BLaER1 (cell line): Measurements from ENCODE around the gene CLEC17A.

Experiments
- H3K27ac ChIP-seq: shearing (Covaris generic); formaldehyde crosslinking; 2 replicates; pipeline ENCODE4 v1.8.1; 2022
- H3K27me3 ChIP-seq: shearing (Covaris generic); formaldehyde crosslinking; 2 replicates; pipeline ENCODE4 v1.8.1; 2022
- H3K36me3 ChIP-seq: shearing (Covaris generic); formaldehyde crosslinking; 2 replicates; pipeline ENCODE4 v1.8.1; 2022
- H3K4me1 ChIP-seq: shearing (Covaris generic); formaldehyde crosslinking; 2 replicates; pipeline ENCODE4 v1.8.1; 2022
- H3K4me2 ChIP-seq: shearing (Covaris generic); formaldehyde crosslinking; 2 replicates; pipeline ENCODE4 v1.8.1; 2022
- H3K4me3 ChIP-seq: shearing (Covaris generic); formaldehyde crosslinking; 2 replicates; pipeline ENCODE4 v1.8.1; 2022
- H3K9ac ChIP-seq: shearing (Covaris generic); formaldehyde crosslinking; 2 replicates; pipeline ENCODE4 v1.8.1; 2022
- H3K9me3 ChIP-seq: shearing (Covaris generic); formaldehyde crosslinking; 2 replicates; pipeline ENCODE4 v1.8.1; 2022
- H4K20me1 ChIP-seq: shearing (Covaris generic); formaldehyde crosslinking; 2 replicates; pipeline ENCODE4 v1.8.1; 2022
- Cebpa-rat ChIP-seq: shearing (Covaris generic); IDR thresholded peaks from 2 replicates; pipeline ENCODE4 v1.8.1; 2022

The CLEC17A gene

DNA sequence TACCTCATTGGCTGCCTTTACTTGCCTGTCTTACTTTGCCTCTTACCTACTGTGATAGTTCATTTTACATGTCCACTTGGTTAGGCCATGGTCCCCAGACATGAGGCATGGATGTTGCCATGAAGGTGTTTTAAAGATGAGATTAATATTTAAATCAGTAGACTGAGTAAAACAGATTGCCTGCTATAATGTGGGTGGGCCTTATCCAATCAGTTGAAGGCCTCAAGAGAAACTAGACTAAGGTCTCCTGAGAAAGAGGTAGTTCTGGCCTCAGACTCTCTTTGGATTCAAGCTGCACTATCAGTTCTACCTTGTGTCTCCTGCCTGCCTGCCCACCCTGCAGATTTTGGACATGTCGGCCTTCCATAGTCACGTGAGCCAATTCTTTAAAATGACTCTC lies 65.6 kb downstream of the CLEC17A start:
- peaks cover 19% of the 10 kb centered on the region for H3K9me3 ChIP-seq
- H3K36me3 ChIP-seq: no peaks in the 10 kb centered on the region
- H4K20me1 ChIP-seq: no peaks in the 10 kb centered on the region
- no peak overlapping the region for H3K4me2 ChIP-seq
- H3K27me3 ChIP-seq: no peaks in the 10 kb centered on the region
- H3K27ac ChIP-seq: no peak overlapping the region
- no peak overlapping the region for H3K9ac ChIP-seq
- no peak for TF ChIP-seq Cebpa-rat
- H3K4me1 ChIP-seq: no peaks in the 10 kb centered on the region; the same call in 1 of the 2 replicates
- H3K4me3 ChIP-seq: no peak overlapping the region

DNA sequence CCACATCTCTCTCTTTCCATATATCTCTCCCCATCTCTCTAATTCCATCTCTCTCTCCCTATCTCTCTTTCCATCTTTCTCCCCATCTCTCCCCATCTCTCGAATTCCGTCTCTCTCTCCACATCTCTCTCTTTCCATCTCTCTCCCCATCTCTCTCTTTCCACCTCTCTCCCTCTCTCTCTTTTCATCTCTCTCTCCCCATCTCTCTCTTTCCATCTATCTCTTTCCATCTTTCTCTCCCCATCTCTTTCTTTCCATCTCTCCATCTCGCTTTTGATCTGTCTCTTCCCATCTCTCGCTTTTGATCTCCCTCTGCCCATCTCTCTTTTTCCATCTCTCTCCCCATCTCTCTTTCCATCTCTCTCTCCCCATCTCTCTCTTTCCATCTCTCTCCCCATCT lies 66.1 kb downstream of the CLEC17A start:
- no peak for TF ChIP-seq Cebpa-rat
- Histone ChIP-seq H3K9ac (no peak overlapping the region), H3K4me1 (no peaks in the 10 kb centered on the region; the same call in 1 of the 2 replicates), H3K9me3 (peaks cover 14% of the 10 kb centered on the region), H3K27ac (no peak overlapping the region), H3K4me3 (no peak overlapping the region), H4K20me1 (no peaks in the 10 kb centered on the region), H3K36me3 (no peaks in the 10 kb centered on the region), H3K27me3 (no peaks in the 10 kb centered on the region), H3K4me2 (no peak overlapping the region)

DNA sequence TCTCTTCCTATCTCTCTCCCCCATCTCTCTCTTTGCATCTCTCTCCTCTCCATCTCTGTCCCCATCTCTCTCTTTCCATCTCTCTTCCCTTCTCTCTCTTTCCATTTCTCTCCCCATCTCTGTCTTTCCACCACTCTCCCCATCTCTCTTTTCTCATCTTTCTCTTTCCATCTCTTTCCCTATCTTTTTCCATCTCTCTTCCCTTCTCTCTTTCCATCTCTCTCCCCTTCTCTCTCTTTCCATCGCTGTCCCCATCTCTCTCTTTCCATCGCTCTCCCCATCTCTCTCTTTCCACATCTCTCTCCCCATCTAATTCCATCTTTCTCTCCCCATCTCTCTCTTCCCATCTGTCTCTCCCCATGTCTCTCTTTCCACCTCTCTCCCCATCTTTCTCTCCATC lies 67.3 kb downstream of the CLEC17A start:
- no peak overlapping the region for H3K27ac ChIP-seq
- no peaks in the 10 kb centered on the region for H3K27me3 ChIP-seq
- no peak overlapping the region for H3K4me3 ChIP-seq
- no peak for TF ChIP-seq Cebpa-rat
- H3K9ac ChIP-seq: no peak overlapping the region
- 0 out of 2 replicates have a peak, but pooled peaks cover 9% of the 10 kb centered on the region for H3K9me3 ChIP-seq
- H4K20me1 ChIP-seq: no peaks in the 10 kb centered on the region
- H3K36me3 ChIP-seq: no peaks in the 10 kb centered on the region
- H3K4me2 ChIP-seq: no peak overlapping the region
- no peaks in the 10 kb centered on the region; the same call in 1 of the 2 replicates for H3K4me1 ChIP-seq

DNA sequence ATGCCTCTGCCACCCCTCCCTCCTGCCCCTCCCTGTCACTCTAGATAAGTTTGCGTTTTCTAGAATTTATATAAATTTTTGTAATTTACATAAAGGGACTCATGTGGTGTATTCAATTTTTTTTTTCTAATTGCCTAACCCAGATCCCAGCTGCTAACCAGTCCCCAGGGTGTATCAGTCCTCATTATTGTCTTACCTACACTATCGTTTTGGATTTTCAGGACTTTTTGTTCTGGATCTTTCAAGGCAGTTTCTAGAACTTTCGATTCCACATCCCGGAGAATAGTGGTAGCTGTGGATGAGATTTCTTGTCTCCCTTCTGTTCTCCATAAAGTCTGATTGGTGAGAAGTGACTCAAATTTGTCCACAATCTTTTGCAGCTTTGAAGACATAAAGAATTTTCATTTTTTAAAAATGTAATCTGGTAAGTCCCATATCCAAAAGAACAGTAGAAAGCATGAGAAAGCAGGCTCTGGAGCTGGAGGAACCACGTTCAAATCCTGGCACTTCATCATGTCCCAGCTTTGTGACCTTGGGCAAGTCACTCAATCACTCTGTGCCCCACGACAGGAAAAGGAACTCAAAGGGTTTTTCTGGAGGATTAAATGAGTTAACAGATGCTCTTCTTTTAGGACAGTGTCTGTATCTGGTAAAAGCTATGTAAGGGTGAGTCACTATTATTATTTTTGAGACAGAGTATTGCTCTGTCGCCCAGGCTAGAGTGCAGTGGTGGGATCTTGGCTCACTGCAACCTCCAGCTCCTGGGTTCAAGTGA lies 72.1 kb downstream of the CLEC17A start:
- Histone ChIP-seq H3K9me3 (no peaks in the 10 kb centered on the region), H3K9ac (no peak overlapping the region), H3K27ac (no peak overlapping the region), H3K36me3 (no peaks in the 10 kb centered on the region), H3K4me3 (no peak overlapping the region), H3K27me3 (no peaks in the 10 kb centered on the region), H3K4me2 (no peak overlapping the region), H3K4me1 (no peaks in the 10 kb centered on the region), H4K20me1 (no peaks in the 10 kb centered on the region)
- TF ChIP-seq Cebpa-rat: no peak

DNA sequence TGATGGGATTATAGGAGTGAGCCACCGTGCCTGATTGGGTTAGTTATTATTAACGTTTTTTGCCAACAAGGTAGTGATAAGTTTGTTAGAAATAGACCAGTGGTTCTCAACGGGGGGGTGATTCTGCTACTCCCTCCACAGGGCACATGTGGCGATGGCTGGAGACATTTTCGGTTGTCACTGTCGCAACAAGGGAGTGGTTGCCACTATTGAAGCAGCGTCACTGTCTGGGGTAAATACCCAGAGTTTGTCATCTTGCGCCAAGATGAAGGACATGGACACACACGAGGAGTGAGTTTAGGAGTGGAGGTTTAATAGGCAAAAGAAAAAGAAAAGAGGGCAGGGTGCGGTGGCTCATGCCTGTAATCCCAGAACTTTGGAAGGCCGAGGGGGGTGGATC lies 72.8 kb downstream of the CLEC17A start:
- TF ChIP-seq Cebpa-rat: no peak
- H3K27me3 ChIP-seq: no peaks in the 10 kb centered on the region
- H3K4me2 ChIP-seq: no peak overlapping the region
- H3K9ac ChIP-seq: no peak overlapping the region
- no peak overlapping the region for H3K27ac ChIP-seq
- H3K4me3 ChIP-seq: no peak overlapping the region
- H3K9me3 ChIP-seq: no peaks in the 10 kb centered on the region
- no peaks in the 10 kb centered on the region for H3K36me3 ChIP-seq
- no peaks in the 10 kb centered on the region for H4K20me1 ChIP-seq
- no peaks in the 10 kb centered on the region for H3K4me1 ChIP-seq

DNA sequence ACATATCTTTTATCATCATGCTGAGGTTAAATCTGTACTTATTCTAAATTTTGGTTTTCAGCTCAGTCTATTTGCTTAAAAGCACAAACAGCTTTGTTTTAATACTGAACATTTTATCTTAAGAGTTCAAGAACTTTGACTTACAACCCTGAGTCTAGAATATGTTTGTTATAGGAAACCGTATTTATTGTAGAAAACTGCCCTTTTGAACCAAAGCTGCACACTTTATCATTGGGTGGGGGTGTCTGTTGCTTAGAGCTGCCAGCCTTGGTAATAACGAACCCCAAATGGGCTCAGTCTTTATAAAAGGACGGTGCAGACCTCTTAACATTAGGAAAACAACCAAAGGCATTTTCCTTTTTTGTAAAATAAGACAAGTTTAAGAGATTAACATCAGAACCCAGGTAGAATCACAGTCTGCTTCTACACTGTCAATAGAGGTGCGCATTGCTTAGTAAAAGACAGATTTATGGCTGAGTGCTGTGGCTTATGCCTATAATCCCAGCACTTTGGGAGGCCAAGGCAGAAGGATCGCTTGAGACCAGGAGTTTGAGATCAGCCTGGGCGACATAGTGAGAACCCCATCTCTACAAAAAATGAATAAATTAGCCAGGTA lies 77.1 kb downstream of the CLEC17A start:
- H3K9ac ChIP-seq: no peak overlapping the region
- H3K27ac ChIP-seq: no peak overlapping the region
- no peaks in the 10 kb centered on the region for H3K9me3 ChIP-seq
- no peaks in the 10 kb centered on the region for H4K20me1 ChIP-seq
- H3K4me1 ChIP-seq: no peaks in the 10 kb centered on the region
- H3K4me3 ChIP-seq: no peak overlapping the region
- H3K27me3 ChIP-seq: no peaks in the 10 kb centered on the region
- no peak overlapping the region for H3K4me2 ChIP-seq
- H3K36me3 ChIP-seq: no peaks in the 10 kb centered on the region
- TF ChIP-seq Cebpa-rat: no peak

DNA sequence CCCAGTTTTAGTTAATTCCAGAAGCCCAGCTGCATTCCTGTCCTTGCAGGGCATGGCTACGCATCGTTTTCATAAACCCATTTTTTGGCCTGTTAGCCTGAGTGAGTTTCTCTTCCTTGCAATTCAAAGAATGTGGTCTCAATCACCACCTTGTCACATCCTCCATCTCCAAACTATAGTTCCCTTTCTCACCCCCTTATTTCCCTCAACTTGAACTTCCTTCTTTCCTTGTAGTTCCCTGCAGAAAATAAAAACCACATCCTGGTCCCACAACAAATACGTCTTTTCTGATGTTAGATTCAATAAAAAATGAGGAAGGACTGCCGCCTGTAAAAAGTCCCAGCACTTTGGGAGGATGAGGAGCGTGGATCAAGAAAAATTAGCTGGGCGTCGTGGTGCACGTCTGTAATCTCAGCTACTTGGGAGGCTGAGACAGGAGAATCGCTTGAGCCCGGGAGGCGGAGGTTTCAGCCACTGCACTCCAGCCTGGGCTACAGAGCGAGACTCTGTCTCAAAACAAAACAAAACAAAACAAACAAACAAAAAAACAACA lies 78.6 kb downstream of the CLEC17A start:
- no peaks in the 10 kb centered on the region for H3K4me1 ChIP-seq
- no peaks in the 10 kb centered on the region for H3K27me3 ChIP-seq
- no peaks in the 10 kb centered on the region for H3K9me3 ChIP-seq
- H3K4me3 ChIP-seq: no peak overlapping the region
- H3K36me3 ChIP-seq: no peaks in the 10 kb centered on the region
- no peak overlapping the region for H3K27ac ChIP-seq
- no peak overlapping the region for H3K4me2 ChIP-seq
- no peak for TF ChIP-seq Cebpa-rat
- H3K9ac ChIP-seq: no peak overlapping the region
- no peaks in the 10 kb centered on the region for H4K20me1 ChIP-seq
